22Rv1 (cell line): ENCODE measurements around the gene DIP2C.
"Not testable (repeated sequence)": the region's sequence is repeated elsewhere in the genome, so short reads cannot be mapped to it uniquely, and the experiment has no call there.

Experiments
- H3K27ac ChIP-seq: fragments of 450-650 bp; 2 replicates; pipeline ENCODE4 v1.5.1; 2017
- CTCF ChIP-seq: fragments of 450-650 bp; IDR thresholded peaks from 2 replicates; pipeline ENCODE4 v1.5.1; 2017; ENCODE audit warnings: mild to moderate bottlenecking
- ZFX ChIP-seq: fragments of 450-650 bp; IDR thresholded peaks from 2 replicates; pipeline ENCODE4 v1.6.1; 2017; ENCODE audit warnings: antibody characterized with exemption, borderline replicate concordance

Gene DIP2C

GRCh38 chr10:269440-270074 lies 419.9 kb downstream of the DIP2C start:
- TF ChIP-seq ZFX: no peak
- no peak for TF ChIP-seq CTCF

DNA sequence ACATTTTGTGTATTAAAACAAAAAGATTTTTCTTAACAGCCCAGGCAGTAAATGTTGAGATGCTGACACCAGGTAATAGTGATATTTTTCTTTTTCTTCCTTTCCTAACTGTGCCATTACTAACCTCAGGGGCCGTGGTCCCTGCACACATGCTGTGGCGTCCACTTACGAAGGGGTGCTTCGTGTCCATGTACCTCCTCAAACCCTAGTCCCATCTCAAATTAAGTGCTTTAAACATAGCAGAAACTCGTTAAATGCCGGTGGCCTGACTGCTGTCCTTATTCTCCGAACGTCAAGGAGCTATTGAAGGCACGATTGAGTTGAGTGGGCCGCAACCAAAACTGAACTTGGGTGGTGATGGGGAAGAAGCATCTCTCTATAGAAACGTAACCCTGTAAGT lies 421.8 kb downstream of the DIP2C start:
- no peak overlapping the region for H3K27ac ChIP-seq
- TF ChIP-seq CTCF (no peak), ZFX (no peak)

More at GRCh38 chr10:269440-270074, 419.9 kb downstream of the DIP2C start:
- no peak overlapping the region for H3K27ac ChIP-seq

DNA sequence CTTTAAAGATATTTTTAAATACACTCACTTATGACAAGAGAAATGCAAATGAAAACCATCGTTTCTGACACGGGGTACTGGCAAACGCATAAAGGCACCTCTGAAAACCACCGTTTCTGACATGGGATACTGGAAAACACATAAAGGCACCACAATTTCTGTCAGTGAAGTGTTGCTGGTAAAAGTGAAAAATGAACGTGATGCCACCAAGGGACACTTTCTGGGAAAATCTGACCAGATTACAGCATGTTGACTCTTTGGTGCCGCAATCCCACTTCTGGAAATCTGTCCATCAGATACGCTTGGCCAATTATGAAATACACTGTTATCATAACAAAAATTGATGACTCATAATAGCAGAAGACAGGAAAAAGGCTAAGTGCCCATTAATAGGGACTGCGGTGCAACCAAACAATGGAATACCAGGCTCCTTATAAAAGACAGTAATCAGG lies 422.5 kb downstream of the DIP2C start:
- H3K27ac ChIP-seq: no peak overlapping the region
- no peak for TF ChIP-seq CTCF
- no peak for TF ChIP-seq ZFX

GRCh38 chr10:265816-266588 lies 423.5 kb downstream of the DIP2C start:
- H3K27ac ChIP-seq: not testable (repeated sequence)

GRCh38 chr10:265074-265440 lies 424.4 kb downstream of the DIP2C start:
- H3K27ac ChIP-seq: not testable (repeated sequence)

GRCh38 chr10:264160-265073 lies 425.1 kb downstream of the DIP2C start:
- not testable (repeated sequence) for H3K27ac ChIP-seq

GRCh38 chr10:260819-261429 lies 428.5 kb downstream of the DIP2C start:
- no peak overlapping the region for H3K27ac ChIP-seq
- TF ChIP-seq CTCF: no peak
- no peak for TF ChIP-seq ZFX

GRCh38 chr10:251982-252582 lies 437.4 kb downstream of the DIP2C start:
- H3K27ac ChIP-seq: no peak overlapping the region
- TF ChIP-seq ZFX (no peak), CTCF (no peak)
